H1 (cell line): ENCODE data around the gene UQCC3. TPM values are rescaled to one million over a fixed set of nuclear protein-coding genes. Genes with fewer than 3 reads are reported as not detected.

Source experiments
- CTCF ChIA-PET: fragments of 300-600 bp; sonication (Branson Sonifier 250); formaldehyde crosslinking; loops from one replicate; lab custom pipeline; 2021; ENCODE audit not compliant: partially characterized antibody; lab: Charles Lee
- POLR2A ChIA-PET: fragments of 300-600 bp; sonication (Branson Sonifier 250); formaldehyde crosslinking; loops from one replicate; lab custom pipeline; 2021; ENCODE audit warnings: inconsistent platforms; ENCODE audit not compliant: partially characterized antibody; lab: Charles Lee
- DNase-seq, 2 experiments: peaks; one replicate each; pipeline versions ENCODE4 v3.0.0 to v3.0.0-alpha.2; 2010 to 2022; ENCODE audit warnings: low spot score in 2 of 2, low read depth in 1 of 2, mixed read lengths in 1 of 2
- FAIRE-seq: peaks from 2 replicates; lab custom pipeline; 2011; peaks lifted over from hg19 to GRCh38; lab: Jason Lieb, UNC
- H2AFZ ChIP-seq: 2 replicates; pipeline ENCODE4 v1.8.1; 2012; ENCODE audit warnings: low read length, inconsistent platforms
- H2AK5ac ChIP-seq: 2 replicates; pipeline ENCODE4 v1.6.1; 2013; ENCODE audit warnings: low read depth, low read length
- H2BK120ac ChIP-seq: replicated peaks from 2 replicates; pipeline ENCODE3; 2013; ENCODE audit warnings: low read depth, low read length, inconsistent platforms
- H2BK12ac ChIP-seq: 2 replicates; pipeline ENCODE4 v1.6.1; 2013; ENCODE audit warnings: low read depth, low read length
- H2BK15ac ChIP-seq: 2 replicates; pipeline ENCODE4 v1.6.1; 2013; ENCODE audit warnings: low read length
- H2BK20ac ChIP-seq: 2 replicates; pipeline ENCODE4 v1.6.1; 2013; ENCODE audit warnings: low read length
- H2BK5ac ChIP-seq: 2 replicates; pipeline ENCODE4 v1.6.1; 2013; ENCODE audit warnings: low read depth, low read length
- H3K14ac ChIP-seq: 2 replicates; pipeline ENCODE4 v1.6.1; 2013; ENCODE audit warnings: inconsistent platforms; ENCODE audit not compliant: insufficient read length
- H3K18ac ChIP-seq: 2 replicates; pipeline ENCODE4 v1.6.1; 2013; ENCODE audit warnings: low read length; ENCODE audit errors: extremely low read depth
- H3K23ac ChIP-seq: 2 replicates; pipeline ENCODE4 v1.6.1; 2013; ENCODE audit warnings: inconsistent platforms; ENCODE audit not compliant: insufficient read length
- H3K23me2 ChIP-seq: 2 replicates; pipeline ENCODE4 v1.6.1; 2013; ENCODE audit warnings: low read depth, low read length
- H3K27ac ChIP-seq: 2 replicates; pipeline ENCODE4 v1.6.1; 2011; ENCODE audit warnings: low read depth, low read length, inconsistent platforms
- H3K27me3 ChIP-seq, 4 experiments: replicated peaks in 1 of 4; 1 replicate in 1 of 4; 2 replicates in 3 of 4; pipeline versions ENCODE4 v1.6.1 to v1.8.1; 2011 to 2013; ENCODE audit warnings: low read length in 3 of 4, mild to moderate bottlenecking in 3 of 4, inconsistent platforms in 2 of 4, mixed read lengths in 2 of 4, moderate library complexity in 1 of 4; ENCODE audit not compliant: control insufficient read depth in 3 of 4, insufficient read depth in 3 of 4; ENCODE audit errors: extremely low read depth in 1 of 4
- H3K36me3 ChIP-seq, 4 experiments: 2 replicates each; pipeline versions ENCODE4 v1.6.1 to v1.8.1; 2011 to 2013; ENCODE audit warnings: mild to moderate bottlenecking in 4 of 4, low read length in 3 of 4, moderate library complexity in 2 of 4, control low read depth in 1 of 4, inconsistent platforms in 1 of 4; ENCODE audit not compliant: insufficient read depth in 4 of 4, control insufficient read depth in 2 of 4
- H3K4ac ChIP-seq: replicated peaks from 2 replicates; pipeline ENCODE3; 2013; ENCODE audit warnings: low read length, low read depth, mixed read lengths, inconsistent platforms; ENCODE audit not compliant: insufficient read length
- H3K4me1 ChIP-seq, 4 experiments: replicated peaks in 1 of 4; 1 replicate in 1 of 4; 2 replicates in 3 of 4; pipeline versions ENCODE4 v1.6.1 to v1.8.1; 2011 to 2013; ENCODE audit warnings: low read length in 3 of 4, inconsistent platforms in 2 of 4, mixed read lengths in 1 of 4; ENCODE audit not compliant: insufficient read depth in 4 of 4, control insufficient read depth in 3 of 4
- H3K4me2 ChIP-seq, 2 experiments: 2 replicates each; pipeline versions ENCODE4 v1.6.1 to v1.8.1; 2011 to 2013; ENCODE audit warnings: low read depth in 2 of 2, low read length in 2 of 2, control low read depth in 1 of 2, inconsistent platforms in 1 of 2, mild to moderate bottlenecking in 1 of 2; ENCODE audit not compliant: insufficient read depth in 1 of 2
- H3K4me3 ChIP-seq, 4 experiments: fragments of 200-600, 300-600 bp in 1 of 4; sonication (generic), shearing (Covaris generic), sonication (Bioruptor Twin) in 1 of 4; 2 replicates each; pipeline versions ENCODE4 v1.5.1 to v1.8.1; 2011 to 2016; ENCODE audit warnings: low read length in 4 of 4, low read depth in 3 of 4, control low read depth in 2 of 4, inconsistent platforms in 2 of 4, mild to moderate bottlenecking in 2 of 4, mixed read lengths in 1 of 4, moderate library complexity in 1 of 4; ENCODE audit not compliant: insufficient read depth in 2 of 4; ENCODE audit errors: extremely low read depth in 1 of 4
- H3K56ac ChIP-seq: replicated peaks from 2 replicates; pipeline ENCODE3; 2013; ENCODE audit warnings: low read depth, mild to moderate bottlenecking, mixed read lengths, low read length, inconsistent platforms; ENCODE audit not compliant: insufficient read length
- H3K79me1 ChIP-seq: 2 replicates; pipeline ENCODE4 v1.6.1; 2013; ENCODE audit warnings: low read depth, low read length, control low read depth
- H3K79me2 ChIP-seq, 2 experiments: 2 replicates each; pipeline versions ENCODE4 v1.6.1 to v1.8.1; 2012 to 2013; ENCODE audit warnings: low read length in 2 of 2, mild to moderate bottlenecking in 2 of 2, inconsistent platforms in 1 of 2; ENCODE audit not compliant: insufficient read depth in 2 of 2, control insufficient read depth in 1 of 2
- H3K9ac ChIP-seq, 4 experiments: replicated peaks in 1 of 4; 1 replicate in 1 of 4; 2 replicates in 3 of 4; pipeline versions ENCODE4 v1.6.1 to v1.8.1; 2011 to 2013; ENCODE audit warnings: low read depth in 3 of 4, low read length in 3 of 4, control low read depth in 2 of 4, mild to moderate bottlenecking in 2 of 4, moderate library complexity in 2 of 4, inconsistent platforms in 1 of 4; ENCODE audit errors: extremely low read depth in 1 of 4
- H3K9me3 ChIP-seq, 2 experiments: 2 replicates each; pipeline versions ENCODE4 v1.6.1 to v1.8.1; 2012 to 2013; ENCODE audit warnings: mild to moderate bottlenecking in 2 of 2, moderate library complexity in 2 of 2, control low read depth in 1 of 2, inconsistent platforms in 1 of 2, low read depth in 1 of 2, low read length in 1 of 2, mixed read lengths in 1 of 2; ENCODE audit not compliant: insufficient read depth in 2 of 2
- H4K20me1 ChIP-seq, 2 experiments: replicated peaks in 1 of 2; 2 replicates each; pipeline versions ENCODE3 to v1.8.1; 2011 to 2013; ENCODE audit warnings: inconsistent platforms in 2 of 2, low read length in 2 of 2, mild to moderate bottlenecking in 1 of 2; ENCODE audit not compliant: insufficient read depth in 2 of 2, control insufficient read depth in 1 of 2
- H4K5ac ChIP-seq: 2 replicates; pipeline ENCODE4 v1.6.1; 2013; ENCODE audit warnings: low read length, low read depth, mixed read lengths, inconsistent platforms; ENCODE audit not compliant: insufficient read length
- H4K8ac ChIP-seq: 2 replicates; pipeline ENCODE4 v1.8.0; 2013; ENCODE audit warnings: mild to moderate bottlenecking, moderate library complexity, low read length, inconsistent platforms; ENCODE audit not compliant: insufficient read depth; ENCODE audit errors: extremely low read depth
- H4K91ac ChIP-seq: replicated peaks from 2 replicates; pipeline ENCODE3; 2013; ENCODE audit warnings: low read length, mixed read lengths, inconsistent platforms; ENCODE audit not compliant: insufficient read length
- CREB1 ChIP-seq: IDR thresholded peaks from 2 replicates; pipeline ENCODE4 v1.6.1; 2012; ENCODE audit warnings: inconsistent platforms
- EGR1 ChIP-seq: IDR thresholded peaks from 2 replicates; pipeline ENCODE4 v1.6.1; 2011; ENCODE audit warnings: low read depth, low read length, borderline replicate concordance
- EZH2 ChIP-seq: fragments of 200-600 bp; sonication (generic); IDR thresholded peaks from 2 replicates; pipeline ENCODE4 v1.7.1; 2012; ENCODE audit warnings: low read depth, mild to moderate bottlenecking, moderate library complexity, low read length, inconsistent platforms; ENCODE audit not compliant: severe bottlenecking
- KDM1A ChIP-seq: fragments of 200-600, 300-600 bp; sonication (generic); IDR thresholded peaks from 2 replicates; pipeline ENCODE4 v1.7.1; 2016; ENCODE audit warnings: mild to moderate bottlenecking, low read length, borderline replicate concordance
- RBBP5 ChIP-seq: IDR thresholded peaks from 2 replicates; pipeline ENCODE4 v1.7.1; 2012; ENCODE audit warnings: low read depth, mild to moderate bottlenecking, inconsistent platforms, low read length, moderate library complexity, borderline replicate concordance
- RXRA ChIP-seq: IDR thresholded peaks from 2 replicates; pipeline ENCODE4 v1.6.1; 2011; ENCODE audit warnings: low read depth, mild to moderate bottlenecking, low read length, moderate library complexity; ENCODE audit not compliant: insufficient read depth
- SAP30 ChIP-seq: fragments of 300-600 bp; sonication (generic); IDR thresholded peaks from 2 replicates; pipeline ENCODE4 v1.7.1; 2012; ENCODE audit warnings: low read length, moderate library complexity, mild to moderate bottlenecking, inconsistent platforms; ENCODE audit not compliant: insufficient read depth, insufficient replicate concordance
- SP1 ChIP-seq: IDR thresholded peaks from 2 replicates; pipeline ENCODE4 v1.6.1; 2011; ENCODE audit warnings: low read depth, low read length
- SP2 ChIP-seq: IDR thresholded peaks from 2 replicates; pipeline ENCODE4 v1.6.1; 2012; ENCODE audit warnings: mild to moderate bottlenecking, low read length, inconsistent platforms
- SUZ12 ChIP-seq: fragments of 200-600 bp; sonication (generic); IDR thresholded peaks from 2 replicates; pipeline ENCODE4 v1.6.1; 2012; ENCODE audit warnings: mild to moderate bottlenecking, inconsistent platforms, low read length, moderate library complexity, mixed read lengths
- TAF1 ChIP-seq: IDR thresholded peaks from 2 replicates; pipeline ENCODE4 v1.6.1; 2011; ENCODE audit warnings: mild to moderate bottlenecking, low read depth, low read length
- WGBS, 2 experiments: shearing (Covaris generic) in 1 of 2; methylation state at CpG; one replicate each; pipeline versions ENCODE4 v1.1.6 to v1.1.7; 2013 to 2015; ENCODE audit warnings: low lambda C conversion rate in 2 of 2, mixed read lengths in 2 of 2, inconsistent platforms in 1 of 2, low coverage in 1 of 2, missing lambda C conversion rate in 1 of 2; ENCODE audit not compliant: insufficient replicate concordance in 2 of 2, insufficient coverage in 1 of 2, insufficient read length in 1 of 2; ENCODE audit errors: extremely low coverage in 1 of 2, missing lambda C conversion rate in 1 of 2; 5-methylcytosine and 5-hydroxymethylcytosine counted together
- polyA plus RNA-seq, 7 experiments: library from polyadenylated mRNA; depleted of rRNA in 3 of 7; stranded (reverse) in 5 of 7; unstranded in 2 of 7; fragments of >200 nt in 5 of 7; fragments of 200-250 nt in 2 of 7; gene quantifications; 1 replicate in 5 of 7; 2 replicates in 1 of 7; 4 replicates in 1 of 7; pipeline versions ENCODE4 v1.2.1 to v1.2.3, GENCODE V29; 2011 to 2013; ENCODE audit warnings: missing spikeins in 2 of 7, mixed read lengths in 2 of 7
- total RNA-seq: library from RNA; stranded (reverse); fragmentation: NEBNext Ultra II Directional; extraction: Animal tissue kit (Norgen Biotek cat#: 25700); gene quantifications from 2 replicates; pipeline ENCODE4 v1.2.1, GENCODE V29; 2021
- TF ChIP-seq, protein P1 (sequence below), 3 experiments: IDR thresholded peaks; 1 replicate in 2 of 3; 2 replicates in 1 of 3; pipeline versions ENCODE4 v1.5.1 to v1.6.1; 2011; ENCODE audit warnings: low read length in 3 of 3, mild to moderate bottlenecking in 3 of 3, inconsistent platforms in 2 of 3, low read depth in 1 of 3, moderate library complexity in 1 of 3; ENCODE audit not compliant: insufficient read depth in 1 of 3; ENCODE audit errors: control extremely low read depth in 1 of 3

UQCC3 gene
- total and polyA plus RNA-seq, 2 of the 8 experiments (the other 6 are each of a cell fraction or from before 2014, with no cell fraction given): 14.2 to 15.7 TPM

DNA sequence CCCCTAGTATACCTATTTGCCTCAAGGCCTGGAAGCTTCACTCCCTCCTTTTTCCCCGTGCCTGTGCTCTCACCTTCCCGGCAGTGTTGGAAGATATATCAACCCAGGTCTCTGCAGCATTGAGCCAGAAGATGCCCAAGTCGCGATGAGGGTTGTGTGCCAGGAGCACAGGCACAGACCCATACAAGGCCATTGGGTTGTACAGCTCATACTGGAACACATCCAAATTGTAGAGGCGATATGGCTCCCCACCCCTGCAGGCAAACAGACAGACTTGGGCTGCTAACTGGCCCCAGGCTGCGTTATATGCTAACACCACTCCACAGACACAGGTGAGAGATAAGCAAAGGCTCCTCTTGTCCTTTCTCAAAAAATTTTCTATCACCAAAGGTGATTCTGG is 39.0 kb upstream of the UQCC3 start:
- DNase-seq (no peak), FAIRE-seq (no peak)
- no peak for TF ChIP-seq SP2
- no peak for TF ChIP-seq RBBP5
- no peak for TF ChIP-seq RXRA
- TF ChIP-seq SAP30: no peak
- no peak for TF ChIP-seq EZH2
- no peak for TF ChIP-seq TAF1
- no peak for TF ChIP-seq CREB1
- TF ChIP-seq, protein P1, sequence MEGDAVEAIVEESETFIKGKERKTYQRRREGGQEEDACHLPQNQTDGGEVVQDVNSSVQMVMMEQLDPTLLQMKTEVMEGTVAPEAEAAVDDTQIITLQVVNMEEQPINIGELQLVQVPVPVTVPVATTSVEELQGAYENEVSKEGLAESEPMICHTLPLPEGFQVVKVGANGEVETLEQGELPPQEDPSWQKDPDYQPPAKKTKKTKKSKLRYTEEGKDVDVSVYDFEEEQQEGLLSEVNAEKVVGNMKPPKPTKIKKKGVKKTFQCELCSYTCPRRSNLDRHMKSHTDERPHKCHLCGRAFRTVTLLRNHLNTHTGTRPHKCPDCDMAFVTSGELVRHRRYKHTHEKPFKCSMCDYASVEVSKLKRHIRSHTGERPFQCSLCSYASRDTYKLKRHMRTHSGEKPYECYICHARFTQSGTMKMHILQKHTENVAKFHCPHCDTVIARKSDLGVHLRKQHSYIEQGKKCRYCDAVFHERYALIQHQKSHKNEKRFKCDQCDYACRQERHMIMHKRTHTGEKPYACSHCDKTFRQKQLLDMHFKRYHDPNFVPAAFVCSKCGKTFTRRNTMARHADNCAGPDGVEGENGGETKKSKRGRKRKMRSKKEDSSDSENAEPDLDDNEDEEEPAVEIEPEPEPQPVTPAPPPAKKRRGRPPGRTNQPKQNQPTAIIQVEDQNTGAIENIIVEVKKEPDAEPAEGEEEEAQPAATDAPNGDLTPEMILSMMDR (IDR thresholded peaks at IDR 0.05; ENCODE audit: control extremely low read depth in 1 of 3, insufficient read depth in 1 of 3, low read depth in 1 of 3, low read length in 3 of 3): no peak
- TF ChIP-seq KDM1A: no peak
- TF ChIP-seq SUZ12: no peak
- TF ChIP-seq SP1: no peak
- no peak for TF ChIP-seq EGR1
- H2AFZ ChIP-seq: no peak overlapping the region
- no peak overlapping the region for H3K27ac ChIP-seq
- H3K4me1 ChIP-seq: no peaks in the 10 kb centered on the region
- no peaks in the 10 kb centered on the region for H3K23me2 ChIP-seq
- no peak overlapping the region for H4K5ac ChIP-seq
- H4K91ac ChIP-seq: no peak overlapping the region
- H4K8ac ChIP-seq: no peak overlapping the region
- H3K18ac ChIP-seq: no peak overlapping the region
- H4K20me1 ChIP-seq: peaks cover 4 to 5% of the 10 kb centered on the region in 2 experiments
- WGBS, 2 experiments: 93% methylated on average over 6 of the region's 6 CpGs; no CpG with 5 or more reads in 1 of the 2 experiments
- no peaks in the 10 kb centered on the region for H3K79me2 ChIP-seq
- no peak overlapping the region for H3K14ac ChIP-seq
- CTCF ChIA-PET: interaction anchor here (1.9 kb wide), 1 partner anchor 56 kb away, joined by 4 read pairs; no protein-coding TSS in a partner anchor
- no peak overlapping the region for H2AK5ac ChIP-seq
- no peak overlapping the region for H3K56ac ChIP-seq
- H2BK15ac ChIP-seq: no peak overlapping the region
- no peak overlapping the region for H3K4me2 ChIP-seq
- no peak overlapping the region for H3K4ac ChIP-seq
- no peak overlapping the region for H3K4me3 ChIP-seq
- H3K23ac ChIP-seq: no peak overlapping the region
- H3K9ac ChIP-seq: no peak overlapping the region
- POLR2A ChIA-PET: interaction anchor here (1.0 to 2.7 kb wide), 4 partner anchors 10 to 75 kb away, joined by 3 to 10 read pairs (median 7); partner anchors contain the start of genes LBHD1, TUT1 and UQCC3
- H3K27me3 ChIP-seq: no peaks in the 10 kb centered on the region
- H3K79me1 ChIP-seq: no peaks in the 10 kb centered on the region
- no peak overlapping the region for H2BK120ac ChIP-seq
- no peak overlapping the region for H2BK20ac ChIP-seq
- no peak overlapping the region for H2BK12ac ChIP-seq
- H3K9me3 ChIP-seq: no peaks in the 10 kb centered on the region
- no peak overlapping the region for H2BK5ac ChIP-seq
- H3K36me3 ChIP-seq: peaks cover 55 to 84% (median 73%) of the 10 kb centered on the region in 4 experiments
